GM21619 (cell line): Measurements from ENCODE around the gene TNFSF13B.
A peak's percentile ranks its signal among the peaks of the same experiment; 100 is the strongest.
"Not testable (repeated sequence)": the region's sequence is repeated elsewhere in the genome, so short reads cannot be mapped to it uniquely, and the experiment has no call there.

Source experiments
- ATAC-seq: cut with Tn5 transposase; IDR thresholded peaks from one replicate; pipeline ENCODE4 v1.9.1; 2021; ENCODE audit not compliant: unreplicated experiment

The TNFSF13B gene, protein sequence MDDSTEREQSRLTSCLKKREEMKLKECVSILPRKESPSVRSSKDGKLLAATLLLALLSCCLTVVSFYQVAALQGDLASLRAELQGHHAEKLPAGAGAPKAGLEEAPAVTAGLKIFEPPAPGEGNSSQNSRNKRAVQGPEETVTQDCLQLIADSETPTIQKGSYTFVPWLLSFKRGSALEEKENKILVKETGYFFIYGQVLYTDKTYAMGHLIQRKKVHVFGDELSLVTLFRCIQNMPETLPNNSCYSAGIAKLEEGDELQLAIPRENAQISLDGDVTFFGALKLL

DNA sequence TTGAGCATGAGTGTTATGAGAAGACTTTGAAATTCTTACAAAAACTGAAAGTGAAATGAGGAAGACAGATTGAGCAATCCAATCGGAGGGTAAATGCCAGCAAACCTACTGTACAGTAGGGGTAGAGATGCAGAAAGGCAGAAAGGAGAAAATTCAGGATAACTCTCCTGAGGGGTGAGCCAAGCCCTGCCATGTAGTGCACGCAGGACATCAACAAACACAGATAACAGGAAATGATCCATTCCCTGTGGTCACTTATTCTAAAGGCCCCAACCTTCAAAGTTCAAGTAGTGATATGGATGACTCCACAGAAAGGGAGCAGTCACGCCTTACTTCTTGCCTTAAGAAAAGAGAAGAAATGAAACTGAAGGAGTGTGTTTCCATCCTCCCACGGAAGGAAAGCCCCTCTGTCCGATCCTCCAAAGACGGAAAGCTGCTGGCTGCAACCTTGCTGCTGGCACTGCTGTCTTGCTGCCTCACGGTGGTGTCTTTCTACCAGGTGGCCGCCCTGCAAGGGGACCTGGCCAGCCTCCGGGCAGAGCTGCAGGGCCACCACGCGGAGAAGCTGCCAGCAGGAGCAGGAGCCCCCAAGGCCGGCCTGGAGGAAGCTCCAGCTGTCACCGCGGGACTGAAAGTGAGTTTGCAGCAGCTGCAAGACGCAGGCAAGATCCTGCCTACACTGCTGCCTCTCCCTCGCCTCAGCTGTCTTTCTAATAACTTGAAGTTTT is at the start of gene TNFSF13B:
TNFSF13B (plus strand) TSS at position 118 of the 728 bp plus-strand sequence; CDS start at position 296, 178 bp downstream.
- peak; percentile 69 for ATAC-seq

DNA sequence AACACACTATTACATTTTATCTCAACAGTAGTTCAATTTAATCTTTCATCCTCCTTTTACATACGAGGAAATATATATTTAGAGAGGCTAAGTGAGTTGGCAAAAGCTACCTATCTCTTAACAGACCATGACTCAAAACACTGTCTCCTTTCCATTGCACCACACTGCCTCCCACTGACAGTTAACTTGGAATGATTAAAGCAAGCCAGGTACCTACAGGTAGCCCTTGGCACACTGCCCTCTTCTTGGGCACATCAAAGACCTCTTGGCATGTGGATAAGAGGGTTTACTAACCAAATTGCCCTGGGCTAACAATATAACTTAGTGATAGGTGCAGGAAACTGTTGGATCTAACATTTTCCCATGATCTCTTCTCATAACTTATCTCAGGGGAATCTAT is 49.5 kb upstream of the TNFSF13B start:
- ATAC-seq: no peak

DNA sequence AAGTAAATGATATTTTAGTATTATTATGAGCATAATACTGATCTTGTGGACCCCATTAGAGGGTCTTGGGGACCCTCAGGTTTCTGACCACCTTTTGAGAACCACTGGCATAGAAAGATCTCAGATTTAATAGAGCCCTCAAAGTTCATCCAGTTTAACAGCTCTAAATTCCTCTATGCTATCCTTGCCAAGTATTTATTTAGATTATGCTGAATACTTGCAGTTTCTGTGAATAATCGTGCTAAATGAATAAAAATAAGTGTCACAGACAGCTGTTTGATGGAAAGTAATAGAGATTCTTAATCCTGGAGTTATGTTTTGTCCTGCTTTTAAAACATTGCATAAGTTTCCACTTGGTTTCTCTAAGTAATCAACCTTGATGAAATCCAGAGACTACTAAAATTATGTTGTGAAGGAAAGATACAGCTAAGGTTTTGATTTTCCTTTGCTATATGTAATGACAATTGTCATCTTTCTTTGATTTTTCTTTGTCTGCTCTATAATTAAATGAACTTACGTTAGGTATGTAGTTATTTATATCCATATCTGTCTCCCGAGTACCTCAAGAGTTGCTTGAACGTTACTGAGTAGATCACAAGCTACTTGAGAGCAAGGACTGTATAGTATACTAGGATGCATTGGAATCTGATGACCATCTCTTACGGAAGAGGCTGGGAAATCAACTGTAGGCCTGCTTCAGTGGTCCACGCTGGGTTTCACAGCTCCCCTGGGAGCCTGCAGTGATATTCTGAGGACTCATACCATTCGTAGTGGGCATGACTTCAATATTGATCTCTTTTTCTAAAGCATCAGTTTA is 45.6 kb upstream of the TNFSF13B start:
- ATAC-seq: no peak

DNA sequence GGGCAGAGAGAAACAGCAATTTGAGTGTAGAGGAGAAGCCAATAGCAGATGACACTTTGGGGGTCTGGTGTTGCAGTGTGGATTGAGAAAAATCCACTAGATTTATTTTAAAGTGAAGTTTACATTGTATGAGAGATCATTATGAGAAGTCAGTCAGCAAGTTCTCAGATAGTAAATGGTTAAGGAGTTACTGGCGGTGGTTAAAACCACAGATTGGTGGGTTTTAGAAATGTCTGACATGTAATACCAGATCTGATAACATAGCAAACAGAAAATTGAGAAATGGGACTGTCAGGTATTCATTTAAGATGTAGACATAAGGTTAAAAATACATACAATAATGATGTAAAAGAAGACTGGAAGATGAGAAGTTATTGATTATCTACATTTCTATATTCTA is 44.1 kb upstream of the TNFSF13B start:
- ATAC-seq: peak; percentile 63

DNA sequence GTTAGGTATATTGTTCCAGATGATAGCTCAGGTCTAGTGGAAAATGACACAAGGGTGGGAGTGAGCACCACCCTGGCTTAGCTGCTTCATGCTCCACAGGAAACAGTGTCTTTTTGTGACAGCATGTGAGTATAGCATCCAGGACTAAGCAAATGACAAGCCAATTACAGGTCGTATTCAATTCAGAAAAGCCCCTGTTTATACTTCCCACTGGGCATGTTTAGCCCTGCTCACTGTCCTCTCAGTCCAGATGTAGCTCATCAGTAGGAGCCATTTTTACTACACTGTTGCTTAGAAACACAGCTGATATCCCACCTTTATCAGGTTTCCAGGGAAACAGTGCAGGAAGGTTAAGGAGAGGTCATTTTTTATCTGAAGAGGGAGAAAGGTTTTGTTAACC is 43.3 kb upstream of the TNFSF13B start:
- peak; percentile 33 for ATAC-seq

DNA sequence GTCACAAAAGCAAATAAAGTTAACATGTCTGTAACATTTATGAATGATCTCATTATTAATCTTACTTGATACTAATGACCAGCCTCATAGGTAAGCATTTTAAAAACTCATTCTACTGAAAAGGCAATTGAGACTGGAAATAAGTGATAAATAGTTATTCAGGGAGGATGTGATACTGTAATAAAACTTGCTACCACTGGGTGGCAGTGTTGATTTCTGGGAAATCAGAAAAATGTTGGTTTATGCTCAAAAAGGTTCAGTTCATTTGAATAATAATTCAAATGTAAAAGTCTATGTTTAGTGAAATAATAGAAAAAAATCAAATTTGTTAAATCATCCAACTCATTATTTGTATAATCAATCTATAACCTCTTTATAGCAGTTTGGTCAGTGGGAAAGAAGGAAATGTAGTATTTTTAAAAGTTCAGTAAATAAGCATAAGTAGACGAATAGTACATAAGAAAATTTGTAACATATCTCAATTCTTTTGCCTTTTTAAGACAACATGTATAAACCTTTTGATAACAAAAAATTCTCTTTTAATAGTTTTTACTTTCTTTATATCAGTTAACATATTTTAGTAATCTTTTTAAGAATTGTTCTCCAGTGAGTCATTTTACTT is 41.8 kb upstream of the TNFSF13B start:
- ATAC-seq: no peak

DNA sequence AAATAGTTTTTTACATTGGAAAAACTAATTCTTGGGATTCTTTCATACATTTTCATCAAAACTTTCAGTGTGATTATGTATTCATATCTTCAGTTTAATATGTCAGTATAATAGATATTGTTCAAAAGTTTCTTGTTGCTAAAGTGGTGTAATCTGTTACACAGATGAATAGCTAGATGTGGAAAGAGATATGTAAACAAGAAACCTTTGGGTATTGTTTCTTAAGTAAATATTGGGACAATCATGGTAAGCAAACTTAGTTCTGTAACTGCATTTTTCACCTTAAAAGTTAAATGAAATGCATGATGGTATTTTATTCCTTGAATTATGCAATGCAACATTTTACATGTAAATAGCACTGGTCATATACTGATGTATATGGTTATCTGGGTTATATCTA is 39.1 kb upstream of the TNFSF13B start:
- no peak for ATAC-seq

DNA sequence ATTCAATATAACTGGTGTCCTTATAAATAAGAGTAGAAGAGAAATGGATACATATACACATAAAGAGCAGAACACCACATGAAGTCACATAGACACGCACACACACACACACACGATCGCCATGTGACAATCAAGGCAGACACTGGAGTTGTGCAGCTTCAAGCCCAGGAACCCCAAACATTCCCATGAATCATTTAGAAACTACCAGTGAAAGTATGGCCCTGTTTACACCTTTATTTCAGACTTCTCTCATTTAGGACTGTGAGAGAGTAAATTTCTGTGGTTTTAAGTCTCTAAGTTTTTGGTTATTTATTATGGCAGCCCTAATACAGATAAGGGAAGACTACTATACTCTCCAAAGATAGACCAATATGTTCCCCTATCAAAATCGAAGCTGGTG is 20.4 kb upstream of the TNFSF13B start:
- ATAC-seq: no peak

DNA sequence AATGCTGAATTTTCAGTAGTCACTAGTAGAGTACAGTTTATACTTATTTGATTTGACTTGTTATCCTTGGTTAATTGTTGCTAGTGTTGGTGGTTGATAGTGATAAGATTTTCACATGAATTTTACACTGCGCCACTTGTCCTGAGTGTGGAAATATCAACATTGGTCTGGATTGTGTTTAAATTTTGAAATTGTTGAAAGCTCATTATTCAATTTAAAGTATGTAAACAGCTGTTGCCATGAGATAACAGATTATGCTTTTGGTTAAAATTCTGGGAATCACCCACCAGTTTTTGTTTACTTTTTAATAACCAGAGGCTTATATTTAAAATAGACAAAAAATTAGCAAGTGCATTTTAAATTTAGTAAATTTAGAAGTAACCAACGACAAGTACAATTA is 12.3 kb upstream of the TNFSF13B start:
- no peak for ATAC-seq

DNA sequence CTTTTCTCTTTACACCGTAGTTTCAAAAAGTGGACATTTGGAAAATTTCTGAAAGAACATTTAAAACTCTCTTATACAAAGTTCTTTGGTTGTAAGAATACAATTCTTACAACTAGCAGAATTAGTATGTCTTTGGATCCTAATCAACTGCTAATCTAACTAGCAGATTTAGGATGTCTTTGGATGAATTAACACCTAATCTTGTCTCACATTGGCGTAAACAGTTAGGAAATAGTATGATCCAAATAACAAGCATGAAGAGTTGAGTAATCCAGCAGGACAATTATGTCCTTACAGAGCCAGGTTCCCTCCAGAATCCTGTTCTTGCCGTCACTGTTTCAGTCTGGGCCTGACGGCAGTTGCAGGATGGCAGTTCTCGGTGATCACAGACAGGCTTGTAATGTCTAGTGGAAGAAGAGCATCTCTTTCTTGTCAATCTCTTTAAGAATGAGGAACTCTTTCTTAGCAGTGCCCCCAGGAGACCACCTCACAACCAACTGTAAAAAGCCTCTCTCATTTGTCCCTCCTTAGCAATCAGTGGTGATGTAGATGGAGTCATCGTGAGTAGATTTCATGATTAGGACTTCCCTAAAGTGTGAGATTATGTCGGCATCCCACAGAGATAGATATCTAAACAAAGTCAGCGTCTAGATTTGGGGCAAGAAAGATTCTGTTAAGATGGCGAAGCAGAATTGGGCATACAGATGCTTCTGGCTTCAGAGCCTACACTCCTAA is 5.7 kb upstream of the TNFSF13B start:
- no peak for ATAC-seq

DNA sequence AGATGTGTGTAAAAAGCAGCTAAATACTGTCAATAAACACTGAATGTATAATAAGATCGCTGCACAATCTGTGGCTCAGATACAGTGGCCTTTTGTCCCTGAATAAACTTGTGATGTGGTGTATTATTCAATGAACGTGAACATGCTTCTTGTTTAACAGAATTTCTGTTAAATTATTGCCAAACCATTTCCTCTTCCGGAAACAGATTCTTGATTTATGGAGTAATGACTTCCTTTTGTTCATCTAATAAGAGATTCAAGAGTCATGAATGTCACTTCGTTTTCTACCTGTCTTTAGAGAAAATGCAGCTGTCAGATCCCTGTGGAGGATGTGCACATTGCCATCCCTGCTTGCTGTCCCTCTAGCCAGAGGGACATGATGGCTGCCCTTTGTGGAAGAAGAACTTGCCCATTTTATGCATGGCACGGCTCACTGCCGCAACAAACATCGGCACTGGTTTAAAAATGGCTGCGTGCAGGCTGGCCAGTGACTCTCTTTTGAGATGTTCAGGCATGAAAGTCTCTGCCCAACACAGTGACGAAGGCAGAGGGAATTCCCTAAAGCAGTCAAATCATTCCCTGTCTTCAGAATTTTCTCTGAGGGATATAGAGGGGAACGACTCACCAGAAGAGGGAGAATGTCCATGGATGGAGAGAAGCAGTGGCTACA is 3.1 kb upstream of the TNFSF13B start:
- ATAC-seq: no peak

DNA sequence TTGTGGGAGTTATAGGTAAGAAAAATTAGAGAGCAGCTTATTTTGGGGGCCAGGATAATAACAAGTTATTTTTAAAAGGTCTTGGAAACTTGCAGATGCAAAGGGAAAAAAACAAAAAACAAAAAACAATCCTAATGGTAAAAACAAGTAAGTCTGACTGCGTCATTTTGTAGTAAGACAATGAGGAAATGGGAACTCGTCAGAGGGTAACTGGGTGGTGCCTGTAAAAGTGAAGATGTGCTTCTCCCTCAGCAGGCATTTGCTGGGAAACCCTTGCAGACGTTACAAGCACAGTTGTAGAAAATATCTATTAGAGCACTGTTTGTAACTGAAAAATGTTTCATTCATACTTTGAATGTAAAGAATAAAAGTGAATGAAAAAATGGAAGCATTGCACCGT is 2.2 kb upstream of the TNFSF13B start:
- no peak for ATAC-seq

DNA sequence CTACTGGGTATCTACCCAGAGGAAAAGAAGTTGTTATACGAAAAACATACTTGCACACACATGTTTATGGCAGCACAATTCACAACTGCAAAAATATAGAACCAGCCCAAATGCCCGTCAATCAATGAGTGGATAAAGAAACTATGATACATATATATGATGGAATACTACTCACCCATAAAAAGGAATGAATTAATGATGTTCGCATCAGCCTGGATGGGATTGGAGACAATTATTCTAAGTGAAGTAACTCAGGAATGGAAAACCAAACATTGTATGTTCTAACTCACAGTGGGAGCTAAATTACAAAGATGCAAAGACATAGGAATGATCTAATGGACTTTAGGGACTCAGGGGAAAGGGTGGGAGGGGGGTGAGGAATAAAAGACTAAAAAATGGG is 1.7 kb upstream of the TNFSF13B start:
- ATAC-seq: not testable (repeated sequence)

DNA sequence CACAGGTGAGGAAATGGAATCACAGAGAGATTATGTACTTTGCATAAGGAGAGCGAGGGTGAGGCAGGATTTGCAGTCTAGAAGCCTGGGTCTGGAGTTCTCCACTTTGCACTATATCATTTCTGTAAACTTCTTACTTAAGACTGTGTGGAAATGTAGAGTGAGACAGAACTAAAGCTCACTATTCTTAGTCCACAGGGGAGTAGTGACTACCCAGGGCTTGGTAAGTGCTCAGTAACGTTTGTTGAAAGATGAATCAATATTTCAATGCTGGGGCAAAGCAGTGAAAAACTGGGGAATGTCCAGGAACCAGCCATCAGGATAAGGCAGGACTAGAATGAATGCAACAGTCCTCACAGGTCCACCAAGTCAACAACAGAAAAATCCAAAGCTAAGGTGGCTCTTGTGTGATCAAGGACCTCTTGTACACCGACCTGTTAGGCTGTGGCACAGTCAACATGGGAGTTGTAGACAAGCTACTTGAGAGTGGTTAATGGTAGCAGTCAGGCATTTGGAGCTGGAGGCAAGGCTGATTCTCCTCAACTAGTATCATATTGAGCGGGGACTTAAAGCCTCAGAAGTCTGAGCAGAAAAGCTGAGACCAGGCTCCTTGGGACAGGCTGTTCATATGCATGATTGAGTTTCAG is 929 bp upstream of the TNFSF13B start:
- no peak for ATAC-seq

DNA sequence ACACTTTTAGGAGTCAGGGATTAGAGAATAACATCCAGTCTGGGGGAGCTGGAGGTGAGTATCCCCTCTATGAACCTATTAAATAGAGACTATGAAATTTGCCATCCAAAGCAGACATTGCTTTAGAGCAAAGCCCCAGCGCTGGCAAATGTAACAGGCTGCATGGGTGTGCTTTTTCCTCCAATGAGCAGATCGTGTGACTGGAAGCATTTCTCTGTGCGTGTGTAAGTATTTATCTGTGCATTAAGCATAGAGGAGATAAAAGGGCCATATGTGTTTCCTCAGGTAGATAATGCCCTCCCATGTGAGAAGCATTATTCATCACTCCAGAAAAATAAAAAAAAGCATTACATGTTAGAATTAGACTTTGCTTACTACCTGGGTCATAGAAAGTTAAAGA is 924 bp downstream of the TNFSF13B start:
- peak; percentile 12 for ATAC-seq

DNA sequence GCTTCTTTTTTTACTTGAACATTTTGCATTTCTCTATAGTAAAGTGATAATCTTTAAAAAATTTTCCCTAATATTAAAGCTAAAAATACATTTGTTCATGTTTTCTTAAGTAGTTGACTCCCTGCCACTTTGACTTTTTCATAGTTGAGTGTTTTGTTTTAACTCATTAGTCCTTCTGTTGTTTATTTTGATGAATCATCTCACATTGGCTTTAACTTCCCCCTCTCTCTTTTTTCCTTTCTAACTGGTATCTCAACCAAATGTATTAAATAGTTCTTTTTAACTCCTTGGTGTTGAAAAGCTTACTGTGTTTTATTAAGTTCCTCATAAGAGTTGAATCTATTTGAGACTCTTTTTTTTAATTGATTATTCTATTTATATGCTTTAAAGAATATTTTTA is 2.8 kb downstream of the TNFSF13B start:
- no peak for ATAC-seq

DNA sequence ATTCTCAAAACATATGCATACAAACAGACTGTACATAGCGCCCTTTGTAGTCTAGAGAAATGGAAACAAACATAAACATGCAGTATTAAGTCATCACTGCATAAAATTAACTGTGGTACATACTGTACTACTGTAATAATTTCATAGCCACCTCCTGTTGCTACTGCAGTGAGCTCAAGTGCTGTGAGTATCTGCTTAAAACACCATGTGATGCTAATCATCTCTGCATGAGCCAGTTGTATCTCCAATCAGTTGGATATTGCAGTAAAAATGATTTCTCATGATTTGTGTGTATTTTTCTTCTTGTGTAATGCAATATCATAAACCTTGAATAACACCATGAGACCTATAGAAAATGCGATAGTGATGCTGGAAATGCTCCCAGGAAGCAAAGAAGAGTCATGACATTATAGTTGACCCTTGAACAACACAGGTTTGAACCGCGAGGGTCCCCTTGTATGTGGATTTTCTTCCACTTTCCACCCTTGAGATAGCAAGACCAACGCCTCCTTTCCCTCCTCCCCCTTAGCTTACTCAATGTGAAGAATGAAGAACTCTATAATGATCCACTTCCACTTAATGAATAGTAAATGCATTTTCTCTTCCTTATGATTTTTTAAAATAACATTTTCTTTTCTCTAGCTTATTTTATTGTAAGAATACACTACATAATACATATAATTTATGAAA is 4.1 kb downstream of the TNFSF13B start:
- ATAC-seq: no peak

DNA sequence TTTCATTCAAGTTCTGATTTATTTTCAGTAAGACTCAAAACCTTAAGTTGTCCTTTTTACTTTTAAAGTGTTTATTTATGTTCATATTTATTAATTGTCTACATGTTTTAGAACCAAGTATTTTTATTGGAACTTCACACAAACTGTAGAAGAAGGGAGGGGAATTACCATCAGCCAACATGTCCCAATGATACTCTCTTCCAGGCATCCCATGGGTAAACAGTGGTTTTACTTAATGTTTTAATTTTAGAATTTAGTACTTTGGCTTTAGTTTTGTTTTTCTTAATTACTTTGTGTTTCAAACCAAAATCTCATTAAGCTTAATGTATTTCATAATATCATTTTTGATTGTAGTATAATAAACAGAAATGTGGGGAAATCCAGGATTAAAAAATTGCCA is 5.2 kb downstream of the TNFSF13B start:
- ATAC-seq: no peak

DNA sequence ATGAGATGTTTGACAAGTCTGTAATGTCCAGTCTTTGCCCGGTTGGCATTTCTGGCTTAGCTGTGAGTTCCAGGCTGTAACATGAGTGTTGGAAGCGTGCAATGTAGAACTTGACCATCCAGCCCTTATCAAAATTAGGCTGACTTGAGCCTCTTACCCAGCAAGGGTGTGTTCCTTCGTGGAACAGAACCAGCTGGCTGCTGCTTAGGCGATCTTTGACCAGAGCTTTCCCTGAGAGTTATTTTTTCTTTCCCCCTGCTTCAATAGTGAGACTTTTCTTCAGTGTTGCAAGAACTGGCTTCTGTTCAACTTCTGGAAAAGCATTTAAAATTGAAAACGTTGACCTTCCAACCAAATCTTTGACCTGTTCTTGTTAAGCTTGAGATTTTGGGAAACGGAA is 6.5 kb downstream of the TNFSF13B start:
- ATAC-seq: no peak
